Hematopoietic multipotent progenitor cell treated with erythropoietin and hydrocortisone succinate and interleukin-3 and kit ligand, for 4 days (in vitro differentiated cells): ENCODE data around the gene MGLL.

Source experiments
- DNase-seq: peaks from one replicate; pipeline ENCODE4 v3.0.0-alpha.2; 2015

The MGLL gene

GRCh38 chr3:127822041-127822681 is at the start of gene MGLL:
Gene MGLL (minus strand): TSS chr3:127822515. CDS start chr3:127822318, 197 bp downstream.
- DNase-seq = no peak

- DNase-seq = no peak
Measured at GRCh38 chr3:127870156-127870555, 47.8 kb upstream of the MGLL start.

DNA sequence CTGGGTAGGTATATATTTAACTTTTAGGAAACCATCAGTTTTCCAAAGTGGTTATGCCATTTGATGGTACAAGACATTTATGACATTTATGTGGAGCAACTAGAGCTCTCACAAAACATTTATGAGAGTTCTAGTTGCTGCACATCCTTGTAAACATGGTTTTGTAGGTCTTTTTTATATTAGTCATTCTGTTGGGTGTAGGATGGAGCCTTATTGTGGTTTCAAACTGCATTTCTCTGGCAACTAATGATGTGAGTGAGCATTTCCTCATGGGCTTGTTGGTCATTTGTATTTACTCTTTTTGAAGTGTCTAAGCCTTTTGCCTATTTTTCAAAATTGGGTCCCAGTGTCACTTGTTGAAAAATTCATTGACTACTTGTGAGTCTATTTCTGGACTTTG is 45.7 kb upstream of the MGLL start:
- DNase-seq = no peak

DNA sequence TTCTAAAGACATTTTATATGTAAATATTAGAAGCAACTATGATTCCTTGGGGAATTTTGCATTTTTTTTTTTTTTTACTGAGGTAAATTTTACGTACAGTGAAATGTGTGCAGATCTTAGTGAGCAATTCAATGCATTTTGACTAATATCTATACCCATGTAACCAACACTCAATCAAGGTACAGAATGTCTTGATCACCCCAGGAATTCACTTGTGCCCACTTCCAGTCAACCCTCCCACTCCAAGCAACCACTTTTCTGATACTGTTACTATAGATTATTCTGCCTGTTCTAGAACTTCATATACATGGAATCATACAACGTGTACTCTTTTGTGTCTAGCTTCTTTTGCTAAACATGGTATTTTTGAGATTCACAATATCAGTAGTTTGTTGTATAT is 45.1 kb upstream of the MGLL start:
- DNase-seq = no peak

- no peak for DNase-seq
Measured at GRCh38 chr3:127865941-127866340, 43.6 kb upstream of the MGLL start.

GRCh38 chr3:127860211-127860696 is 37.9 kb upstream of the MGLL start:
- DNase-seq = peak; percentile 92

GRCh38 chr3:127859730-127860129 is 37.4 kb upstream of the MGLL start:
- DNase-seq = no peak

GRCh38 chr3:127858937-127859336 is 36.6 kb upstream of the MGLL start:
- DNase-seq = no peak

GRCh38 chr3:127858521-127858920 is 36.2 kb upstream of the MGLL start:
- peak; percentile 15 for DNase-seq

- peak; percentile 65 for DNase-seq
Measured at GRCh38 chr3:127857333-127857732, 35.0 kb upstream of the MGLL start.

DNA sequence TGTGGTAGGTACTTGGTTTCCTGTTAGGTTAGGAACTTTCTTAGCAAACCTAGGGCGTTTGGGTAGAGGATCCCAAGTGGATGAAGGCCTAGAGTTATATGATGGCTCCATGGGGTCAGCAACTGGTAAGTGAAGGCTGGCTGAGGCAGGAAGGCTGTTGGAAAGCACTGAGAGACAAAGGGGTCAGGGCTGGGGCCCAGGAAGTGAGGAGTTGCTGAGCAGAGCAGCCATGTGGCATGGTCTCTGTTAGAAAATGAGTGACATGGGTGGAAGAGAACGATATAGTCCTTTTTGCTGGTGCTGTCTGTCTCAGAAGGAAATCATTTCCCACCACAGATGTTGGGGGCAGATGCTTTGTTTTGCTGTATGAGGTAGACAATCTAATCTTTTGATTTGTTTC is 34.5 kb upstream of the MGLL start:
- no peak for DNase-seq

DNA sequence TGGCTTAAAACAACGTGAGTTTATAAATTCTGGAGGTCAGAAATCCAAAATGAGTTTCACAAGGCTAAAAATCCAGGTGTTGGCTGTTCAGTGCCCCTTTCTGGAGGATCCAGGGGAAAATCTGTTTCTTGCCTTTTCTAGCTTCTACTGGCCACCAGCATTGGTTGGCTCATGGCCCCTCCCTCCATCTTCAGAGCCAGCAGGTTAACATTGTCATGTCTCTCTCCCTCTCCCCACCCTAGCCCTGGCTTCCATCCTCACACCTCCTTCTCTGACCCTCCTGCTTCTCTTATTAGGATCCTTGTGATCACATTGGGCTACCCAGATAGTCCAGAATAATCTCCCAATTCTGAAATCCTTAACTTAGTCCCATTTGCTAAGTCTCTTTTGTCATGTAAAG is 32.9 kb upstream of the MGLL start:
- DNase-seq = no peak

DNA sequence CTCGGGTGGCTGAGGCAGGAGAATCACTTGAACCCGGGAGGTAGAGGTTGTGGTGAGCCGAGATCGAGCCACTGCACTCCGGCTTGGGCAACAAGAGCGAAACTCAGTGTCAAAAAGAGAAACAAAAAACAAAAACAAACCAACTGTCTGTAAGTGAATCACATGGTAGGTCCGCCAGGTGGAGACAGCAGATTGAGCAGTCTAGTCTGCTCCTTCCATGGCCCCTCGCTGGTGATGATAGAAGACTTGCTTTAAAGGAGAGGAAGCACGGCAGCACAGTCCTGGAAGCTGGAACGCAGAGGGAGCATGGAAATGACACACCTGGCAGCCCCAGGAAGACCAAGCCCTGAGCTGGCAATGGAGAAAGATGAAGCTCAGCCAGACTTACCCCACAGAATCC is 31.4 kb upstream of the MGLL start:
- peak; percentile 27 for DNase-seq

DNA sequence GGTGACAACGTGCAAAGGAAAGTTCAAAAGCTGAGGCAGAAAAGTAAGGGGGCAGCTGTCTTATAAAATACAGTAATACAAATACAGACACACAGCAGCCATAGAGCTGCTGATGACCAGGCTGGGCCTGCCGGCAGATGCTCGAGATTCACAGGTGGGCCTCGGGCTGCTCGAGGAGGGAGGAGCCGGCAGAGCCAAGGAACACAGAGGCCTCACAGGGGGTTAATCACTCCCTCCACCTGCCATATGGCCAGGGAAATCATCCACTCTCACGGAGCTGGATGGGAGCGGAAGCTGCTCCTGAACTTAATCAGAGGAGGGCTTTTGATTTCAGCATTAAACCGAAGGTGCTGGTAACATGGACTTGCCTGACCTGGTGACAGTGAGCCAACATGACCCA is 29.6 kb upstream of the MGLL start:
- no peak for DNase-seq

- DNase-seq = no peak
Measured at GRCh38 chr3:127849368-127849767, 27.1 kb upstream of the MGLL start.

- DNase-seq = no peak
Measured at GRCh38 chr3:127848131-127849129, 26.1 kb upstream of the MGLL start.

- DNase-seq = no peak
Measured at GRCh38 chr3:127847236-127847720, 25.0 kb upstream of the MGLL start.

DNA sequence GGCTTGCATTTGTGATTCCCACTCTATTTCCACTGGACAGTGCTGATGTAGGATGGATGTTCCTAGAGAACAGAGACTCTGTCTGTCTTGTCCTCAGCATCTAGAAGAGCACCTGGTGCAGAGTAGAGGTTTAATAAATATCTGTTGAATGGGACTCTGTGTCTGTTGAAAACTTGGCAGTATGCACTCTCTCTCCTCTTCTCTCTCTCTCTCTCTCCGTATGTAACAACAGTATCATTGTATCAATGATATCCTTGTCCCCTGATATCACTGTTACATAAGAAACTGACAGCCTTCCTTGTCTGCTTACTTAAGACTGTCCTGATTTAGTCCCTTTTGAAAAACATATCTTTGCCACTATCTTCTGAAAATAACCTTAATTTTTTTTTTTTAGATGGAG is 24.3 kb upstream of the MGLL start:
- DNase-seq = no peak

DNA sequence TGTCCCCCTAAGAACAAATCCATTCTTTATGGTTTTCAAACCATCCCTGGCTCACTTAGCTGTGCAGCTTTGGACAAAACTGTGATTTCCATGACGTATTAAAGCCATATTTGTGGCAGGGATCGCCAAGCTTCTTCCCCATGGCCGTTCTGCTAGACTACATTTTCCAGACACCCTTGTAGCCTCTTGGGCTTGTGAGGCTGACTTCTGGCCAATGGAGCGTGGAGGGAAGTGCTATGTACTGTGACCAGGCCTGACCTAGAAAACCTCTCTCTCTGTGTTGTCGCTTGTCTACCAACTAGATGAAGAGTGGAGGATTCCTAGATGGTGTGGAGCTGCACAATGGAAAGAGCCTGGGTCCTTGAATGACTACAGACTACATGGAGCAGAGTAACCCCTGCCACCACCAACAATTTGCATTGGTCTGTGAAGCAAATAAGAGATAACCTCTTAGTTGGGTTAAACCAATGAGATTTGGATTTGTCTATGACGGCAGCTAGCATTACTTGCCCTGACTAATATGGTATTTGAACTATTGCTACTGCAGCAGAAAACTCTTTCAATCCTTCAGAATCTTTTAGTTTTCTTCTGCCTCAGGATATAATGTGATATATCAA is 22.1 kb upstream of the MGLL start:
- DNase-seq = no peak

DNA sequence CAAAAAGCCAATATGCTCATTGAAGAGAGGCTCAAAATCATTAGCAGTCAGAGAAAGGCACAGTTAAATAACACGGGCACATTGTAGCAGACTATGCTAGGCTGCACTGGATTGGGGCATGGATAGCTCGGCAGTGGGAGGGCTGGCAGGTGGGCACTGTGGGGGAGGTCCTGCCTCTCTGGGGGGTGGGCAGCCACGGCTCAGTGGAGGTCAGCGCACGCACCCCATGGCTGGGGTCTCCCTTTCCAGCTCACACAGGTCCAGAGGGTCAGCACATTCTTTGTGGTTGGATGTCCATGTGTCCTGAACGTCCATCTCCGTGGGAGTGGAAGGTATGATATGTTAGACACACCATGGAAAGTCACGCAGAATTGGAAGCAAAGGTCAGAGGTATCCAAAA is 18.4 kb upstream of the MGLL start:
- no peak for DNase-seq

GRCh38 chr3:127839099-127839498 is 16.8 kb upstream of the MGLL start:
- DNase-seq = no peak

- peak; percentile 70 for DNase-seq
Measured at GRCh38 chr3:127835993-127836882, 13.9 kb upstream of the MGLL start.
